Measurements from ENCODE around the gene PLCB1.
"Not testable (repeated sequence)": the region's sequence is repeated elsewhere in the genome, so short reads cannot be mapped to it uniquely, and the experiment has no call there.

The PLCB1 gene

DNA sequence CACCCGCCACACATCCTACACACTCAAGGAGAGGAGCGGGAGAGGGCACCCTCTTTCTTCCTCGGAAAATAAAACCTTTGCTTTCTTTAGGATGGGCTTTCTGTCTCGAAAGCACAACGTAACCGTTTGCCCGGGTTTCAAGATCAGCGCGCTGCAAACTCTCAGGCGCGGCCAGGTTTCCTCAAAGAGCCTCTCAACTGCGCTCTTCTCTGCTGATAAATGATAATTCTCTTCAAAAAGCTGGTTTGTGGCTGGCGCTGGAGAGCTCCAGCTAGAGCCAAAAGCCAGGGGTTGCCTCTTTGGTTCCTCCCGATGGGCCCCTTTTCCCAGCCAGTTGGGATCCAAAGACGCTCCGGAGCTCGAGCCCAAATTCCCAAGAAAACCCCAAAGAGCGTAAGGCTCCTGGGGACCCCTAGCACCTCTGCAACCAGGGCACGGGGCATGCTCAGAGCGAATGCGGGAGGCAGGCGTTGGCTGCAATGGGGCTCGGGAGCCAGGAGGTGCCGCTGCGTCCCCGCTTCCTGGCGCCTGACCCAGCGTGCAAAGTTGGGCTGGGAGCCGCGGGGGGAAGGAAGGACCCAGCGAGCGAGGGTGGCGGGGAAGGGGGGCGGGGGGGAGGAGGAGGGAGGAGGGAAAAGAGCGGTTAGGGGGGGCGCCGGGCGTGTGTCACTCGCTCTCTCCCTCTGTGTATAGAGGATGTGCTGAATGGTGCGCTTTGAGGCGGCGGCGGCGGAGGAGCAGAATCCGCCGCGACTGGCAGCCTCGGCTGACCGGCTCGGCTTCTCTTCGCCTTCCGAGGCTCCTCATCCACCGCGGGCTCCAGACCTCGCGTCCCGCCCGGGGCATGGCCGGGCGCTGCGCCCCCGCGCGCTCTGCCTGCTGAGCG is at the start of gene PLCB1:
Gene PLCB1, plus strand, starts transcription at position 669 of the 886 bp plus-strand sequence. CDS start 386 bp downstream, outside the sequence.
- DNase-seq: peak in 1 of 2 experiments; percentile 31

- no peak for DNase-seq
These were observed 49.1 kb upstream of the PLCB1 start for GRCh38 chr20:8082989-8083388.

DNA sequence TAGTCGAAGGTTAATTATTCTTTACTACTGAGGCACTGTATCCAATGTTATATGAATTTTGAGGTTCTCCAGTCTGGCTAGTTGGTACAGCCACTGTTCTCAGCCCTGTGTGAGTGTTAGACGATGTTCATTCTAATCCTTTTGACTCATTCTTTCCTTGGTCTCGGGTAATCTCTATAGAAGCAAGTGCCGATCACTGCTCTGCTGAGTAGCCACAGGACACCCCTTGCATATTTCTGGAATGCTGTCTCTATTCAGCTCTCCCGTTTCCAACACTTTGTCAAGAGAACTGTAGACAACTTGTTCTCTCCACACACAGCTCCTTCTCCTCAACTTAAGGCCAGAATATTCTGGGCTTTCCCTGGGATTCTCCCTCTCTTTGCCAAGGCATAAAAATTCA is 42.4 kb upstream of the PLCB1 start:
- DNase-seq: no peak

GRCh38 chr20:8094415-8094818 is 37.6 kb upstream of the PLCB1 start:
- DNase-seq: no peak

- DNase-seq: no peak
These were observed 37.2 kb upstream of the PLCB1 start for GRCh38 chr20:8094850-8095249.

GRCh38 chr20:8095648-8096572 is 36.2 kb upstream of the PLCB1 start:
- DNase-seq: no peak

GRCh38 chr20:8097307-8097706 is 34.8 kb upstream of the PLCB1 start:
- no peak for DNase-seq

DNA sequence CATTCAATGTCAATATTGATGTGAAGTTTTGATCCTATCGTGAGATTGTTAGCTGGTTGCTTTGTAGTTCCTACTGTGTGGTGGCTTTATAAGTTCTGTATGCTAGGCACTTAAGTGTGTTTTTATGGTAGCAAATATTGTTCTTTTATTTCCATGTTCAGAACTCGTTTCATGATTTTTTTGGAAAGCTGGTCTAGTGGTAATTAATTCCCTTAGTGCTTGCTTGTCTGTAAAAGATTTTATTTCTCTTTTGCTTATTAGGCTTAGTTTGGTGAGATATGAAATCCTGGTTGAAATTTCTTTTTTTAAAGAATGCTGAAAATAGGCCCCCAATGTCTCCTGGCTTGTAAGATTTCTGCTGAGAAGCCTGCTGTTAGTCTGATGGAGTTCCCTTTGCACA is 27.8 kb upstream of the PLCB1 start:
- no peak for DNase-seq

- not testable (repeated sequence) for DNase-seq
These were observed 17.5 kb upstream of the PLCB1 start for GRCh38 chr20:8114612-8115011.

GRCh38 chr20:8115436-8115835 is 16.6 kb upstream of the PLCB1 start:
- no peak for DNase-seq

GRCh38 chr20:8116067-8116811 is 15.8 kb upstream of the PLCB1 start:
- DNase-seq: no peak

- DNase-seq: no peak
These were observed 14.4 kb upstream of the PLCB1 start for GRCh38 chr20:8117636-8118035.

- DNase-seq: no peak
These were observed 14.0 kb upstream of the PLCB1 start for GRCh38 chr20:8118039-8118438.

GRCh38 chr20:8118760-8119159 is 13.3 kb upstream of the PLCB1 start:
- no peak for DNase-seq

DNA sequence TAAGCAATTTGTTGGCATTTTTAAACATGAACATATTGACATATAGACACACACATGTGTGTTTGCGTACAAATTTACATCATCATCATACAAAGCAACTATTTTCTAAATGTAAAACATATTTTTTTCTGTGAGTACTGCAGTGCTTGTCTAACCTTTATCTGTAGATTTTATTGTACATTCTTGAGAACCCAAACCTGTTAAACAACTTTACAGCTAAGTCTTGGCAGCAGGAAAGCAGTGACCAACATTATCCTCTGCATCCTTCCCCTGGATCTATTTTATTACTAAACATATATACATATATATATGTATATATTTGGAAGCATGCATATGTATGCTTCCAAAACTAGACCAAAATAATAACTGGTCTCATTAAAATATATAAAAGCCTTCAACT is 10.4 kb upstream of the PLCB1 start:
- DNase-seq: no peak

DNA sequence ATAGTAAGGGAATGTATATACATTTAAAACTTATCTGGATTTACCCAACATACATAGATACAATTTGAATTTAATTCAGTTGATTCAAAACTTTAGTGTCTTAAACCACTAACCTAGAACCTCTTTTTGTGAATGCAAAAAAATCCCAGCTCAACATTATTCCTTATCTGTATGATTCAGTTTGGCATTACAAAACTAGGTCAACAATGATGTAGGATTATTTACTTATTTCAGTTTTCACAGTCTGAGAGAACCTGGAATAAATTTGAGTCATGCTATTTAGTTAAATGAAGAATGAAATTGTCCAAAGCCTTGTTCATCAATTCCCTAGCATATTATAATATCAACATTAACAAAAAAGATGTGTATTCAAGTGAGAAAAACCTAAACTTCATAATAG is 7.4 kb upstream of the PLCB1 start:
- DNase-seq: no peak

DNA sequence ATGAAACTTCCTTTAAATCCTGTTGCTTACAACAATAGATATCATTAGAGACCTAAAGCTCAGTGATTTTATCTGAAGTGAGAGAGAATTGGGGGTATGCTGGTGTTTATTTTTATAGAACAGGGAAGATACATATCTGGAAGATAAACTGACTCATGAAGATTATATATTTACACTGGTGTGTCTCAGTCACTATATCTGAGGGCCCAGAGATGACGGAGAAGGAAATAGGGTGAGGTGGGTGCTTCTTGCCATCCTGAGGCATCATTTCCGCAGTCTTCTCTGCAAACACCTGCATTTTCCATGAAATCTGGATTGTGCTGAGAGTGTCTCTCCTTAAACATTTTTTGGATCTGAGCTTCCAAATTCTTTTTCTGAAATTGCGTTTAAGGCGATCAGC is 5.9 kb upstream of the PLCB1 start:
- DNase-seq: no peak

GRCh38 chr20:8126841-8127378 is 5.2 kb upstream of the PLCB1 start:
- DNase-seq: no peak

- DNase-seq: no peak
These were observed 4.4 kb upstream of the PLCB1 start for GRCh38 chr20:8127553-8128255.

DNA sequence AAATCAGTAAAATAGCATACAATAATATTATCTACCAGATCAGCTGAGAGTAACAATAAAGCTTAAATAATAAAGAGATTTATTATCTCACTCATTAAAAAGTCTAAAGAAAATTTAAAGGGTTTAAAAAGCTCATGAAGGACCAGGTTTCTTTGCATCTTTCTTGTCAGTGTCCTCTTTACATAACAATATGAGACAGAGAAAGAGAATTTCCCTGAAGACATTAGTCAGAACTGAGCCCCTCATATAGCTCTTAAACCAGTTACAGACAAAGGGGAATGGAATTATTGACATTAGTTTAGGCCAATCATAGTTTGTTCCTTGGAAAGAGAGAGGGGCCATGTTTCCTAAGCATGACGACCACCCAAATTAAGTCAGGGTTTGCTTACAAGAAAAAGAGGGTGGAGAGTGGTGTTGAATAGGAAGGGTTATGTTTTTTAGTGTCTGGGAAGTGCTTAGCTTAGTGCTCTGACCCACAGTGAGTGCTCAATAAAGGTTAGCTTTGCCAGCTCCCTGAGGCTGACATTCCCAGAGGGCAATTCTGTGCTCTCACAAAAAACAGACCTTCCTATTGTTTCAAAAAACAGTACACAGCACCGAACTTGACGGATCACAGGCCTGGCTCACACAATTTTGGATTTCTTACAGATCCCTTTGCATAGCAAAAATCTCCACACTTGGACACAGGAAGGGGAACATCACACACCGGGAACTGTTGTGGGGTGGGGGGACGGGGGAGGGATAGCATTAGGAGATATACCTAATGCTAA is 3.6 kb upstream of the PLCB1 start:
- DNase-seq: no peak
